ENCODE data around the gene VPS13D. TPM values are rescaled to one million over a fixed set of nuclear protein-coding genes. Genes with fewer than 3 reads are reported as not detected.
A peak's percentile ranks its signal among the peaks of the same experiment; 100 is the strongest.

The VPS13D gene
- total and polyA plus RNA-seq, 11 donors = 32.1 to 301 (median 90.7) TPM

- TF ChIP-seq POLR2A (IDR thresholded peaks at IDR 0.05) (no peak), CTCF (IDR thresholded peaks at IDR 0.05) (no peak)
- H3K4me1 ChIP-seq = peaks cover 14 to 72% (median 45%) of the 10 kb centered on the region in 12 donors
- no peak overlapping the region for H3K4me3 ChIP-seq
- H3K9me3 ChIP-seq = no peaks in the 10 kb centered on the region
- DNase-seq (no peak), ATAC-seq (peak; percentile 29 to 64 (median 48))
- 20 to 28% (median 21%) methylated on average over 5 of the region's 5 CpGs for WGBS, 4 donors
- H3K36me3 ChIP-seq = peaks cover 0 to 47% (median 18%) of the 10 kb centered on the region in 9 donors
- peak overlapping the region; percentile 30 to 86 (median 75) for H3K27ac ChIP-seq
- H3K27me3 ChIP-seq = no peaks in the 10 kb centered on the region
- intact Hi-C loops (cut with DNase I) = loop anchor here in 2 of 10 donors (5.0 to 10.0 kb wide), 2 partner anchors 181 to 183 kb away; partner anchors contain the start of gene DHRS3 (in 2 of the 2)
These were observed 204.3 kb downstream of the VPS13D start for GRCh38 chr1:12434174-12434573.

- Histone ChIP-seq H3K4me1 (peaks cover 14 to 75% (median 45%) of the 10 kb centered on the region in 12 donors), H3K36me3 (peaks cover 0 to 47% (median 13%) of the 10 kb centered on the region in 9 donors), H3K27ac (peak overlapping the region; percentile 30 to 86 (median 75)), H3K9me3 (no peaks in the 10 kb centered on the region), H3K4me3 (no peak overlapping the region), H3K27me3 (no peaks in the 10 kb centered on the region)
- intact Hi-C loops (cut with DNase I) = loop anchor here in 5 of 10 donors (5.0 to 10.0 kb wide), 3 partner anchors 43 to 183 kb away; partner anchors contain the start of gene DHRS3 (in 3 of the 5)
- peak in 2 of 4 donors; percentile 5 to 22 for ATAC-seq
- no peak for DNase-seq
- TF ChIP-seq CTCF (IDR thresholded peaks at IDR 0.05) (no peak), POLR2A (IDR thresholded peaks at IDR 0.05) (no peak)
- WGBS, 4 donors = 67 to 74% (median 71%) methylated on average over 2 of the region's 2 CpGs
These were observed 204.9 kb downstream of the VPS13D start for GRCh38 chr1:12434686-12435085.

GRCh38 chr1:12435639-12436344, 206.0 kb downstream of the VPS13D start:
- intact Hi-C loops (cut with DNase I) = loop anchor here in 4 of 10 donors (5.0 to 10.0 kb wide), 3 partner anchors 42 to 182 kb away; partner anchors contain the start of gene DHRS3 (in 2 of the 4)
- ATAC-seq (peak; percentile 12 to 55 (median 37)), DNase-seq (no peak)
- peaks cover 0 to 48% (median 5%) of the 10 kb centered on the region in 9 donors for H3K36me3 ChIP-seq
- no peak overlapping the region for H3K4me3 ChIP-seq
- H3K9me3 ChIP-seq = no peaks in the 10 kb centered on the region
- TF ChIP-seq CTCF (IDR thresholded peaks at IDR 0.05) (no peak), POLR2A (IDR thresholded peaks at IDR 0.05) (no peak)
- H3K4me1 ChIP-seq = peaks cover 14 to 75% (median 45%) of the 10 kb centered on the region in 12 donors
- 56 to 64% (median 59%) methylated on average over 8 of the region's 8 CpGs for WGBS, 4 donors
- peak overlapping the region in 11 of 12 donors; percentile 35 to 86 (median 73) for H3K27ac ChIP-seq
- no peaks in the 10 kb centered on the region for H3K27me3 ChIP-seq

GRCh38 chr1:12436345-12436658, 206.5 kb downstream of the VPS13D start:
- intact Hi-C loops (cut with DNase I) = loop anchor here in 4 of 10 donors (5.0 to 10.0 kb wide), 3 partner anchors 41 to 181 kb away; partner anchors contain the start of gene DHRS3 (in 2 of the 4)
- H3K4me1 ChIP-seq = peaks cover 14 to 75% (median 45%) of the 10 kb centered on the region in 12 donors

More at GRCh38 chr1:12436345-12436658, 206.5 kb downstream of the VPS13D start:
- Histone ChIP-seq H3K36me3 (peaks cover 0 to 49% (median 4%) of the 10 kb centered on the region in 9 donors), H3K27ac (peak overlapping the region in 11 of 12 donors; percentile 11 to 86 (median 67)), H3K4me3 (no peak overlapping the region), H3K27me3 (no peaks in the 10 kb centered on the region), H3K9me3 (no peaks in the 10 kb centered on the region)
- 57 to 83% (median 66%) methylated on average over 2 of the region's 2 CpGs for WGBS, 4 donors
- DNase-seq = no peak
- TF ChIP-seq POLR2A (IDR thresholded peaks at IDR 0.05) (no peak), CTCF (IDR thresholded peaks at IDR 0.05) (no peak)
- no peak for ATAC-seq
